NCI-H345 (cell line): Measurements from ENCODE around the gene ZFP36L1.
"Not testable (repeated sequence)": the region's sequence is repeated elsewhere in the genome, so short reads cannot be mapped to it uniquely, and the experiment has no call there.

ENCODE experiments used
- DNase-seq: peaks from one replicate; lab custom pipeline; 2025; lab: John Stamatoyannopoulos, UW

Gene ZFP36L1

DNA sequence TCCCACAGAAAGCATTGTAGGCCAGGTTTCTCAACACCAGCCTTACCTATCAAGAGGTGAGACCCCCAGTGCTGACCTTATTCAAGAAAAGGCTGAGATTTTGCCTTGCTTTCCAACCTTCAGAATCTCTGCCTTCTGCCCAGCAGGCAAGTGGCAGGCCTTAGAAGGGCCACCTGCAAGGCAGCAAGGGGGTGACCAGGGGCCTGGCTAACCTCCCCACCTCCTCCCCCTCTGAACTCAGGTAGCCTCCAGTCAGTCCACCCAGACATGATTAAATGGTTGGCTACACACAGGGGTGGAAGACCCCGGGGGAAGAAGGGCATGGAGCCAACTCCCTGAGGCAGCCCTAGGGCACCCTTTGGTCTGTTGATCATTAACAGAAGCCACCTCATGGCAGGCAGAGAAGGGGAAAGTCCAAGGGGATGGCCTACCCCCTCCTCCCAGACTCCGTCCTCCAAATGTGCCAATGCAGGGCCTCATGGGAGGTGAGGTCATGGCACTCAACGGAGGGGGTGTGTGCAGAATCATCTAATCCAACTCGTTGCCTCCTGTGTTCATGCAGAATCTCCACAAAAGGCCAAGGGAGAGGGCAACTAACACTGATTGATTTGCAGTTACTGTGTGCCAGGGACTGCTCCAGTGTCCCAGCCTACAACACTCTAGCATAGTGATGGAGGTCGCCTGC is 8.5 kb downstream of the ZFP36L1 start:
- DNase-seq: no peak

DNA sequence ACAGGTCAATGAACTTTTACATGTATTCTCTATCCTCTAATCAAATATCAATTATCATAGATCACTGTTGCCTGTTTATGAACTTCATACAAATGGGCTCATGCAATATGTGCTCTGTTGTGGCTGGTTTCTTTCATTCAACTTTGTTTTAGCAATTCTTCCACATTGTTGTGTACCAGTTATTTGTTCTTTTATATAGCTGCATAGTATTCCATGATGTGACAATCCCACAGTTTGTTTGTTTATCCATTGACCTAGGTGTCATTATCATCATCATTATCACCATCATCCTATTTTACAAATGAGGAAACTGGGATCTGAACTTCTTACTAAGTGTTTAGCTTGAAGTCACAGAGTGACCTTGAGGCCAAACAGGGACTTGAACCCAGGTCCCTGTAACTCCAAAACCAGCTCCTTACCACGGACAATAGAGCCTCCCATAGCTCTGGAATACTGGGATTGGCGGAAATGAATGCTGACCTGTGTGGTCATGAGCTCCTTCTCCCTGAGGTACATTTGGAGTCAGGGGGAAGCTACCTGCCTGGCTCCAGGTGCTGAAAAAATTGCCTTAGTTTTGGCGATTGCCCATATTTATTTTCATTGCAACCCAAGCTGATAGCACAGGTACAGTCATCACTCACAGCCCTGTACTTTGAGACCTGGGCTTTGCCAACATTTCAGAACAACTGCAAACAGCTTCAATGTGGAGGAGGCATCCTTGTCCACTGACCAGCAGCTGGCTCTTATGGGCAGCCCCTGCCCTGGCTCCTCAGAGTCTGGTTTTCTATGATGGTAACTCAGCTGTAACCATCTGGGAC is 9.2 kb downstream of the ZFP36L1 start:
- DNase-seq: no peak

DNA sequence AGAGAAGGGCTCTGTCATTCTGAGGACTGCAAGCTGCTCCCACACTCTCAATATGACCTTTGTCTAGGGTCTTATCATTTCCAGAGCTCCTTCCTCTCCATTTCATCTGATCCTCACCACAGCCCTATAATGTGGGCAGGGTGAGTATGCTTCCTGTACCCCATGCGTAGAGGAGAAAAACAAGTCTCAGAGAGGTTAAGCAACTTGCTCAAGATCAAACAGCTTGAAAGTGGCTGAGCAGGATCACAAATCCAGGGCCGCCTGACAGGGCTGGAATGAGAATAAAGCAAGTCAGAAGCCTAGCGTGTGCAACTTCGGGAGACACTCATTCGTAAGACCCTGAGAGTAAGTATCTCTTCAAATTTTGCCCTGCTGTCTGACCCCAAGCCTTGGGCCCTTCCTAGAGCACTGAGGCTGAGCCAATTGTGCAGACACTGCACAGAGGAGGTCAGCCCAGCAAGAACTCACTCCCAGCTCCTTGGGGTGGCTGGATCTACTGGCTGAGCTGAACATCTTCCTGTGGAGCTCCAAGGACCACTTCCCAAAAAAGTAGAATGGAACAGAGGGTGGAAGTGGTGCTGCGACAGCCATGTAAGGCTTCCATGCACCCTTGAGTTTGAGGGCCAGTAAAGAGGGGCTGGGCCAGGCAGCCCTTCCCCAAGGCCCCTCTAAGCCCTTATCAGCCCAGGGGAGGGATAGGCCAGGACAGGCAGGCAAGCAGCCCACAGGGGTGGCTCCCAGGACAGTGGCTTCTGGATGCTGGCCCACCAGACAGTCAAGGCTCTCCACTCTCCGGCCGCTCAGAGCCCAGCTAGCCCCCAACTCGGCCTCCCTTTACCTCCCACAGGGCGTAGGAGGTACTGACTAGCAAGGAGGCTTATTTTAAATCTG is 10.5 kb downstream of the ZFP36L1 start:
- DNase-seq: no peak

DNA sequence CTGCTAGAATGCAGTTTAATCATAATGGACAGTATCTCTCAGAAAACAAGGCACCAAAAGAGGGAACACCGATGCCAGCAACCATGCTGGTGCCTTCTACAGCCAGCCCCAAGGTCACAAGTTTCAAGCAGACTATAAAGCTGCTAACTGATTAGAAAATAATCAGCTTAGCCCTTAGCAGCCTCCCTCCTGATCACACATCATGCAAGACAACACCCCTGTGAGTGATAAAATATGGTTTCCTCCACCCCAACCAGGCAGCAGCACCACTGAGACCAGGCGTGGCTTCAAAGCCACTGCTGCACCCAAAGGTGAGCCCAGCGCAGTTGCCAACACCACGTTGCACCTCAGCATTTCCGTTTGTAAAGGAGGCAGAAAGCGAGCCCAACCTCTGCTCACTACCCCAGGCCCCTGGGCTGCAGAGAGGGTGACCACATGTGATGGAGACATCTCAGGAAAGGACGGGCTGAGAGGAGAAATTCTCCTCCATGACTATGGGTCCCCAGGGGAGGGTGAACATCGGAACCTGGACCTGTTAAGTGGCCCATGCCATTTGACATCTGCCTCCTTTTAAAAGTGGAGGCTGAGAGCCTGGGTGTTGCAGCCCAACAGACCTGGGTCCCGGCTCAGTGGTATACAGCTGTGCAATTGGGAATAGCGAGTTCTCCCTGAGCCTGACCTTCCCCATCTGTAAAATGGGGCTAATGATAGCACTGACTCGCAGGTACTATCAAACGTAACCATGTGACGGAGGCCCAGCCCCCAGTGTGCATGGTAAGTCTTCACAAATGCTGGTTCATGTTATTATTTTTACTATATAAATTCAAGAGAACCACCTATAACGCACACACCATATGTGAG is 11.5 kb downstream of the ZFP36L1 start:
- no peak for DNase-seq

DNA sequence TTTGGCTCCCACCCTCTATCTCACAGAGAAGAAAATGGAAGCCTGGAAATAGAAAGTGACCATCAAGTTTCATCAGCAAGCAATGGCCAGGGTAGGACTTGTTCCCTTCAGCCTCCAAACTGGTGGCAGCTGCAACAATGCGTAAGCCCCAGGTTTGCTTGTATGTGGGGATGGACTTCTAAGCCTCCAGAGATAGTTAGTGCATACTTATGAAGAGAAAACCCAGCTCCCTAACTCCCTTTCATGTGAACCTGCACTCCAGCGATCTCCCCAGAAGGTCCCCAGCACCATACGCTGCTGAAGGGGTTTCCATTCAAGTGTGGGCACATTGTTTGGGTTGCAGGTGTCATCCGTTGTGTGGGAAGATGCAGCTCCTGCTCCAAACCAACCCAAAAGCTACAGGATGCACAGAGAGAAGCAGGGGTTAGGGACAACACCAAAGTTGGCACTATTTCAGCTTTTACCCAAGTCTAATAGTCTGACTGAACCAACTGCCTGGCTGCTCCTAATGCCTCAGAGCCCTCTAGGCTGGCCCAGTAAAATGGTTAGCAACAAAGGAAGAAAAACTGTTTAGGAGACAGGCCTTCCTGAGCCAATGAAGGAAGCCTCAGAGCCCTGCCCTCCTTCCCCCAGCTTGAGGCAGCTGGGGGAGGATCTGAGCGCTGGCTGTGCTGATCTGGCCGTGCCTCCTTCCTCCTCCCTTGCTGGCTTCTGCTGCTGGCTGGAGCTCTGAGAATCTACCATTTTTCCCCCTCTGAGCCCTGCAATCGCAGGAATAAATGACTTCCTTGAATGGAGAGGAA is 12.3 kb downstream of the ZFP36L1 start:
- DNase-seq: no peak

DNA sequence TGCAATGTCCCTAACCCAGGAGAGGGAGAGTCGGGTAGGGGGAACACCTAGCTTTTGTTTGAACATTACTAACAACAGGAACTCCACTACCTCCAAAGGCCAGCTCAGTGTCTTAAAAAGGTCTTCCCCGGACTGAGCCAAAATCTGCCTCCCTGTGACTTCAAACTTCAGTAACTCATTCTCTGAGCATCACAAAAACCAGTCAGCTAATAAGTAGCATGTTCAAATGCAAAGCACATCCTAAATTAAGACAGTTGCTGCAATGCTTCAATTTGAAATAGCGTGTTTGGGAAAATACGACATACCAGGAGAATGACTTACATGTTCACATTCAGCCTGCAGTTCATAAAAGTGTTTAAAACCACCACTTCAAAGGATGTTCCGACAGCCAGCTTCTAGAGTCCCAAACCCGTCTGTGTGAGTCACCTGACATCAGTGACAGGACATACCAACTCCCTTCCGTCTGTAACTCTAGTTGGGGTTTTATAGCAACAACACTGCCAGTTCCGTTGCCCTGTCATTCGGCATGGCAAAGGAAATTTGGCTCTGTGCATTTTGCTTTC is 13.0 kb downstream of the ZFP36L1 start:
- DNase-seq: no peak

DNA sequence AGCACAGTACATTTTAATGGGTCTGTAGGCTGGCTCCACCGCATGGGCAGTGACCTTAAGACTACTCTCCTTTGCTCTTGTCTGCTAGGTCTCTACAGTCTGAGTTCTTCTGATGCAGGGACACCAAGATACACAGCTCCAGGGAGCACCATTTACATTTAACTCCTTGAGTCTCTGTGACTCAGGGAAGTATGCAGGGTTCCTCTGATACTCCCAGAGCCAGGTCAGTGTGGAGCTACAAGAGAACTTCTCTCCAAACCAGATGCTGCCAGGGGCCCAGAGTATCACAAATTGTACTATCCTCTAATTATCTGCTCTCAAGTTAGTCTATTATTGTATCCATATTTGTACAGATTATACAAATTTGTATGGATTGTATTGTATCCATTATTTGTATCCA is 15.2 kb downstream of the ZFP36L1 start:
- no peak for DNase-seq

DNA sequence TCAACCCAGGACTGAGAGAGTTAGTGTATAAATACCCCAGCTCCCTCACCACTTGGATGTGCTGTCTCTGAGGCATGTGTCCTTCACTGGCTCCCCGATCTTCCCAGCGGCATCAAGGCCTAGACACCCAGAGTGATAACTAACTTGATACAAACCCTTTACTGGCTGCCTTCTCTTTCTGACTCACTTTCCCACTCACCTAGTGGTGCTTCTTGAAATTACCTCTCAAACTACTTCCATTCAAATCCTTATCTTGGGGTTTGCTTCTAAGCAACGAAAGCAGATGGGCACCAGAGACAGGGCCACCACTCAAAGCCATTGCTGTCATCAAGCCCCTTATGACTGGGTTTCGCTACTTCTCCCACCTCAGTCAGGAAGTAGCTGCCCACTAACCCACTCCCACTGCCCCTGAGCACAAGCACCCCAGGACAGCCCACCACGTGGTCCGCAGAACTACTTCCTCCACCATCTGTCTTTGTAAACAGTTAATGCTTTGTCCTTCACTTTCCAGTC is 17.2 kb downstream of the ZFP36L1 start:
- DNase-seq: no peak

DNA sequence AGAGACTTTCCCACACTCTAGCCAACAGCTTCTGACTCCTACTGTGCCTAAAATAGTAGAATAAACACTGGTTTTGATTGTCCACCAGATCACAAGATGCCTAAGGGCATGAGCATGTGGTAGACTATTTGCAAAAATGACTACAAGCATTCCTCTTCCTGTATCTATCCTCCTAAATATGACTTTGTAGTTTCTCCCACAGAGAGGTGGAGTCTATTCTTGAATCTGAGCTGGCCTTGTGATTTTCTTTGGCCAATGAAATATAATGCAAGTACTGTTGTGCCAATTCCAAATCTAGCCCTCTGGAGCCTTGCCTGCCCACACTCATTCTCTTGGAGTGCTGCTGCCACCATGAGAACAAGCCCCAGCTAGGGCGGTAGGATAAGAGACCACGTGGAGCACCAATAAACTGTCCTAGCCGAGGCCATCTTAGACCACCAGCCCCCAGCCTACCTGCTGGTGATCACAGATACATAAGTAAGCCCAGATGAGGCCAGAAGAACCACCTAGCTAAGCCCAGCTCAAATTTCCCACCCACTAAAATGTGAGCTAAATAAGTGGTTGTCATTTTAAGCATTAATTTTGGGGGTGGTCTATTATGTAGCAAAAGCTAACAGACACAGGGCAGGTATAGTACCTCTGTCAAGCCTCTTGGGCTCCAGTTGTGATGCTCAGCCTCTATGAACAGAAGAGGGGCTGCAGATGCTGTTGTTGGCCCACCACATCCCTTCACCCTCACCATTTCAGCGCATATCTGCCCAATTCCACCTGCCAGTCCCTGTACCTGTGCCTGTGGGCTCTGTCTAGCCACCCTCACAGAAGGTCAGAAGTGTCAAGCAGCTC is 17.9 kb downstream of the ZFP36L1 start:
- no peak for DNase-seq

DNA sequence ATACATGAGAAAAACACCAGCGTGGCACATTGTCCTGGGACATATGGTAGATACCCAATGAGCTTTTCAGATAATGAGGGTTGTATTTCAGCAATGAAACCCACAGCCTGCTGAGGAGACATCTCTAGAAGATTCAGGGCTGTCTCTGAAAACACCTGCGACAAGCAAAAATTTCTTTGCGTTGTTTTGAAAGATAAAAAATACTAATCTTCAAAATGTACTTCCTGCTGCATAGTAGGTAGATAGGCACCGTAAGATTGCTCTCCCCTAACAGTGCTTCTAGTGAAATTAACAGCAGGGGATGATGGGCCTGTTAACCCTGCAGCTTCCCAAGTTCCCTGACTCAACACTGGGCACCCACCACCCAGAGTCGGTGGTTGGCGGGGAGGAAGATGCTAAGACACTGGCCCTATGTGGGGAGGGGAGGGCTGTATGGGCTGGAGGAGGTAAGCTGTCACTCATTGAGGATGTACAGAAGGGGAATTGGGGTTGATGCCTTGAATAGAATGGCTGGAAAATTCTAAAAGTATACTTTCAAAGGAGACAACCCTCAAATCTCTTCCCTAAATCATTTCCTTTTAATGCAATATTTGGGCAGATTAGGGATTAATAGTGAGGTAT is 20.0 kb downstream of the ZFP36L1 start:
- no peak for DNase-seq

DNA sequence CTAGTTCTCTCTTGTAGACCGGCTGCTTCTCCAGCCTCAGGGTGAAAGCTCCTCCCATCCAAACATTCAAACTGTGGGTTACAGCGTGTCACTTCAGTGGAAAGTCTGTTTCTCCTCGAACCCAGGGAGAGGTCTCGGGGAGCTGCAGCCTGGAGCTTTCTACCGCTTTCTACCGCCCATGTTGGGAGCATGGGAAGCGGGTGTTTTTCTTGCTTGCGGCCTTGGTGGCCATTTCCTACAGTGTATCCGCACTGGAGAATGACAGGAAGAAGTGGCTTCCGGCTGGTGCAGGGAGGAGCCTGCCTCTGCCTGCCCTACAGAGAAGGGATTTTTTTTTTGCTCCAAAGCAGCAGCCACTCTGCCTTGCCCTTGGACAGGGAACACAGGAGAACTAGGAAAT is 21.2 kb downstream of the ZFP36L1 start:
- DNase-seq: no peak

DNA sequence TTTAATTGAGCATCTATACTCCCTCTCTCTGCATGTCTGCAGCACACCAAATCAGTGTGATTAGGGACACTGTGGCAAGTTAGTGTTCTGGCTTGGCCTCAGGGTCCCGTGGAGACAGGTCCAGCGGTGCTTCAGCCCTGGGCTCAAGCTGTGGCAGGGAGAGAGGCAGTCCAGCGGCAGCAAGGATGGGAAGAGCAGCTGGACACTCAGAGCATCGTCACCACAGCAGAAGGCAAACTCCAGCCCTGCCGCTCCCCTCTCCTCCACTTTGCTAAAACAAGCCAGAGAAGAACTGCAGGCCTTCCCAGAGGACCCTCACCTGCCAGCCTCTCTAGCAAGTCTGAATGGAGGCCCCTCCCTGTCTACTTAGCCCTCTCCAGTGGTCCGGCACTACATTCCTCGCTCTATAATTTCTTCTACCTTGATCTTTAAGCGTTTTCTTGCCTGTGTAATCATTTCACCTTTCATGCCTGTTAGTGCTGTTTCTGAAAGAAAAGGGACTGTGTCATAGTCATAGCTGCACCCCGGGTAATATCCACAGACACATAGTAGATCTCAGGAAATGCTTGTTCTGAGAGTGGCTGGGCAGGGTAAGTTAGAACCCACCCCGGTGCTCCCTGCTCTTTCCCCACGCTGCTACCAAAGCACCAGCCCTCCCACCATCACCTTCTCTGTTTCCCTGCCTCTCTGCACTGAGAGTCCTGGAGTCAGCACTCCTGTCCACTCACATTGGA is 22.1 kb downstream of the ZFP36L1 start:
- no peak for DNase-seq

DNA sequence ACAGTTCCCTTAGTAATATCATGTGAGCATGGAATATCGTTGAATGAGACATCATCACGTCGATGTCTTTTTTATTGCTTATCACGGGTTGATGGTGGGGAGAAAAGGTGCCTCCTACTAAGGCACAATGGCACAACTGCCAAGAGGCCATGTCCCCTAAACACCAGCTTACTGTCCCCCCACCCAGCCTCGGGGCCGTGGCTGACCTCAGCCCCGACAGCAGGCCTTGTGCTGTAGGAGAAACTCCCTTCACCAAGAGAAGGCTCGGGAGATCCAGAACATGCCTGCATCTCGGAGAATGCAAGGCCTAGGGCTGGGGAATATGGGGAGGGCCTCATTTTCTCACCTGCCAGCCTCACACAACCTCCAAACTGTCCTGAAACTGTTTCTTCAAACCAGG is 22.8 kb downstream of the ZFP36L1 start:
- no peak for DNase-seq

DNA sequence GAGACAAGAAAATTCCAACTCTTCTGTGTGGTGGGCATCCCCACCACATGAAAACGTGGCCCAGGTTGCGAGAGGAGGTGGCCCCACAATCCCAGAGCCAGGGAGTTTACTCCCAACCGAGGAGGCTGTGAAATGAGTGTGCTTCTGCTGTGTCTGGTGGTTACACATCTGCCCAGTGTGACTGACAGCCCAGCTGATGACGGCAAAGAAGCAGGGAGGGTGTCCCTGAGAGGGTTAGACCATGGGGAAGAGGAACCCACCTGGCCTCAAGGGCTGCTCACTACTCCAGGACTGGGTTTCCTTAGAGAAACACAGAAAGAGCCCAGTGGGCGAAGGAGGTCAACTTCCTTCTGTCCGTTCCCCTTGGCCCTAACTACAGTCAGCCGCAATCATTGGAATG is 24.6 kb downstream of the ZFP36L1 start:
- DNase-seq: no peak

DNA sequence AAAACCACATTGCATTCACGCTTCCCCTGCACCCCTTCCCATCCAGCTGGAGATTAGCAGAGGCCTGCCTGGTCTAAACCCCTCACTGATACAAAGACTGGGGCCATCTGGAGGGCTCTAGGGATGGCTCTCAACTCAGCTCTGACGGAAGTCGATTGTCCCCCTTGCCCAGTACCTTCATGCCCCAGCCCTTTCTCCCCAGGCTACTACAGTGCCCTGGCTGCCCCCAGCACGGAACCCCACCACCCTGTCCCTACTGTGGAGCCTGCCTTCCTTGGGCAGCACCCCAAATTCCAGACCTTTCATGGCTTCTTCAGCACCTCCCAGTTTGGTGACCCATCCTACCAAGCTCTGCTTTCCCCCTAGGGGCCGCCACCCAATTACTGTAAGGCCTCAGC is 25.6 kb downstream of the ZFP36L1 start:
- DNase-seq: no peak

DNA sequence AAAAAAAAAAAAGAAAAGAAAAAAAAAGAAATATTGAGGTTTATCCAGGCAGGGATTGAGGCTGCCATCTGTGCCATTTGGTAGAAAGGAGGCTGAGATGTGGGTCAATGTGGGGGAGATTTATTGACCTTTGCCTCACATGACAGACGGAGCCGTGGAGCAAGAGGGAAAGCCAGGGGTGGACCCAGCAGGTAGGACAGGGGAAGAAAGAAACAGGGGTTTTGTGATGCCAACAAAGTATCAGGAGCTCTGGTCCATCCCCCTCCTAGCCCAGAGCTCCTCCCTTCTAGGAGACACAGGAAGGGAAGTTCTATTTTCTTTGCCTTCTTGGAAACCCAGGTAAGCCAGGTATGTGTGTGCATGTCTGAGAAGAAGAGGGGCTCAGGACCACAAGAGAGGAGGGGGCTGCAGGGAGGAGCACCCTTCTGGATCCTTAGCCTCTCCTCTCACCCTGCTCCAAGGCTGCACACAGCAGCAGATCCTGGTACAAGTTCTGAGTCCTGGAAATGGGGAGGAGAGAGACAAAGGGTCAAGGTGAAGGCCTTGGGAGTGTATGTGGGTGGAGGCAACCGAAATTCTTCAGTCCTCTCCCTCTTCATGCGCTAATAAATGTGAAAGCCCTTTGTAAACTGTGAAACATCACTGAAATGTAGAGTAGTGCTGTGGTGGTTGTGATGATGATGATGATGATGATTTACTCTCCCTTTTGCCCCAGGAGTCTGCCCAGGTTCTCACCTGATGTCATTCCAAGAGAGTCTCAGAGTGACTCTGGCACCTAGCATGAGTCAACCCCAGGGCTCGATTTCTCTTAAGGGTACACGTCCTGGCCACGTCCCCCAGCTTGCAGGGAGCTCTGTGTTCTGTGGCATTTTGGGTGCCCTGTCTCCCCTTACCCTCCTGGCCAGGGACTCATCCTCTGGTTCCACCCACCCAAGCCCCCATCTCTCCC is 26.3 kb downstream of the ZFP36L1 start:
- no peak for DNase-seq

DNA sequence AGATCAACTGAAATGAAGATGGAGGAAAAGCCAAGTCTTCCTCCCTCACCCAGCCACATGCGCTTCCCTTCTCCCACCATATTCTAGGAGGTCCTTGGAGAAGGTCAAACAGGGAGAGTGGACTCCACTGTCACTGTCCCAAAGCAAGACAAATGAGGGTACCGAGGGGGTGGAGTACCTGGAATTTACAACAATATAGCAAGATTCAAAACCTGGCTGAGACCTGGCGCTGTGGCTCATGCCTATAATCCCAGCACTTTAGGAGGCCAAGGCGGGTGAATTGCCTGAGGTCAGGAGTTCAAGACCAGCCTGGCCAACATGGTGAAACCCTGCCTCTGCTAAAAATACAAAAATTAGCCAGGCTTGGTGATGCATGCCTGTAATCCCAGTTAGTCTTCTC is 29.0 kb downstream of the ZFP36L1 start:
- not testable (repeated sequence) for DNase-seq
